IMR-90 (cell line): Measurements from ENCODE around the gene SLC12A7. TPM values are rescaled to one million over a fixed set of nuclear protein-coding genes. Genes with fewer than 3 reads are reported as not detected.

Experiments
- ATAC-seq: fragments of 200-7000 bp; cut with Tn5 transposase; 2 replicates; pipeline ENCODE4 v1.9.1; 2020; ENCODE audit warnings: low read depth, mild to moderate bottlenecking, moderate library complexity
- BruUV-seq: library from RNA; stranded (reverse); fragments of 400-500 nt; replicated peaks from 2 replicates; lab custom pipeline; 2021; lab: Mats Ljungman, UMichigan
- CTCF ChIA-PET: fragments of 300-600 bp; formaldehyde crosslinking; extraction: SDS; loops from one replicate; lab custom pipeline; 2021; ENCODE audit warnings: antibody characterized with exemption; lab: Yijun Ruan, JAX
- POLR2A ChIA-PET: fragments of 300-600 bp; sonication (Branson Sonifier 250); formaldehyde crosslinking; loops from one replicate; lab custom pipeline; 2022; ENCODE audit warnings: antibody characterized with exemption; ENCODE audit not compliant: unreplicated experiment; lab: Charles Lee
- DNase-seq: peaks from one replicate; pipeline ENCODE4 v3.0.0; 2013
- H2AFZ ChIP-seq: replicated peaks from 2 replicates; pipeline ENCODE3; 2013; ENCODE audit warnings: low read length, mild to moderate bottlenecking; ENCODE audit not compliant: poor library complexity
- H2AK5ac ChIP-seq: 2 replicates; pipeline ENCODE4 v1.6.1; 2013; ENCODE audit warnings: low read depth, low read length, inconsistent platforms
- H2AK9ac ChIP-seq: replicated peaks from 2 replicates; pipeline ENCODE3; 2013; ENCODE audit warnings: mild to moderate bottlenecking, low read depth, low read length, moderate library complexity; ENCODE audit not compliant: poor library complexity
- H2BK120ac ChIP-seq: 2 replicates; pipeline ENCODE4 v1.6.1; 2013; ENCODE audit warnings: low read depth, low read length, inconsistent platforms
- H2BK15ac ChIP-seq: 3 replicates; pipeline ENCODE4 v1.6.1; 2013; ENCODE audit warnings: low read depth, low read length, inconsistent platforms
- H2BK20ac ChIP-seq: 2 replicates; pipeline ENCODE4 v1.6.1; 2013; ENCODE audit warnings: low read depth, mild to moderate bottlenecking, inconsistent platforms, low read length, moderate library complexity
- H2BK5ac ChIP-seq: 2 replicates; pipeline ENCODE4 v1.6.1; 2013; ENCODE audit warnings: mild to moderate bottlenecking, low read depth, low read length, inconsistent platforms; ENCODE audit not compliant: poor library complexity, severe bottlenecking
- H3K14ac ChIP-seq: replicated peaks from 2 replicates; pipeline ENCODE4 v1.6.1; 2013; ENCODE audit warnings: low read depth, low read length, inconsistent platforms
- H3K18ac ChIP-seq: 2 replicates; pipeline ENCODE4 v1.6.1; 2013; ENCODE audit warnings: low read depth, low read length, control low read depth
- H3K23ac ChIP-seq: 2 replicates; pipeline ENCODE4 v1.6.1; 2013; ENCODE audit warnings: low read depth, low read length, inconsistent platforms
- H3K27ac ChIP-seq: 2 replicates; pipeline ENCODE4 v1.5.1; 2013; ENCODE audit warnings: mild to moderate bottlenecking, control low read depth, low read length; ENCODE audit not compliant: insufficient read depth
- H3K27me3 ChIP-seq: 2 replicates; pipeline ENCODE4 v1.6.1; 2013; ENCODE audit warnings: low read length; ENCODE audit not compliant: control insufficient read depth, insufficient read depth
- H3K36me3 ChIP-seq: 2 replicates; pipeline ENCODE4 v1.6.1; 2013; ENCODE audit warnings: low read length, mixed read lengths; ENCODE audit not compliant: control insufficient read depth, insufficient read depth
- H3K4ac ChIP-seq: 2 replicates; pipeline ENCODE4 v1.6.1; 2013; ENCODE audit warnings: low read depth, low read length, inconsistent platforms
- H3K4me1 ChIP-seq: 2 replicates; pipeline ENCODE4 v1.6.1; 2013; ENCODE audit warnings: low read length, mixed read lengths; ENCODE audit not compliant: control insufficient read depth, insufficient read depth
- H3K4me2 ChIP-seq: 2 replicates; pipeline ENCODE4 v1.6.1; 2013; ENCODE audit warnings: low read depth, mild to moderate bottlenecking, control low read depth, low read length, moderate library complexity
- H3K4me3 ChIP-seq: 2 replicates; pipeline ENCODE4 v1.5.1; 2013; ENCODE audit warnings: low read depth, mild to moderate bottlenecking, control low read depth, low read length, moderate library complexity; ENCODE audit not compliant: insufficient read depth
- H3K56ac ChIP-seq: 2 replicates; pipeline ENCODE4 v1.6.1; 2013; ENCODE audit warnings: low read length, inconsistent platforms; ENCODE audit not compliant: insufficient read depth; ENCODE audit errors: extremely low read depth
- H3K79me1 ChIP-seq, 2 experiments: 2 replicates each; pipeline ENCODE4 v1.6.1; 2013; ENCODE audit warnings: low read length in 2 of 2, inconsistent platforms in 1 of 2, low read depth in 1 of 2
- H3K9ac ChIP-seq: 2 replicates; pipeline ENCODE4 v1.6.1; 2013; ENCODE audit warnings: low read depth, low read length, control low read depth
- H3K9me1 ChIP-seq: 2 replicates; pipeline ENCODE4 v1.6.1; 2013; ENCODE audit warnings: low read length, inconsistent platforms; ENCODE audit not compliant: insufficient read depth
- H3K9me3 ChIP-seq: 2 replicates; pipeline ENCODE4 v1.6.1; 2013; ENCODE audit warnings: low read length; ENCODE audit not compliant: control insufficient read depth, insufficient read depth
- H4K20me1 ChIP-seq: 2 replicates; pipeline ENCODE4 v1.6.1; 2013; ENCODE audit warnings: low read length, inconsistent platforms; ENCODE audit not compliant: insufficient read depth
- H4K5ac ChIP-seq: 2 replicates; pipeline ENCODE4 v1.6.1; 2013; ENCODE audit warnings: mild to moderate bottlenecking, low read depth, low read length, control low read depth
- H4K8ac ChIP-seq, 2 experiments: 2 replicates each; pipeline ENCODE4 v1.6.1; 2013; ENCODE audit warnings: low read depth in 2 of 2, low read length in 2 of 2, control low read depth in 1 of 2, inconsistent platforms in 1 of 2
- H4K91ac ChIP-seq: 2 replicates; pipeline ENCODE4 v1.6.1; 2013; ENCODE audit warnings: low read depth, low read length, inconsistent platforms; ENCODE audit not compliant: insufficient read depth
- BHLHE40 ChIP-seq: fragments of 150-350 bp; IDR thresholded peaks from 2 replicates; pipeline ENCODE4 v1.6.1; 2016; ENCODE audit warnings: mild to moderate bottlenecking, low read depth, low read length
- CEBPB ChIP-seq: IDR thresholded peaks from 2 replicates; pipeline ENCODE4 v1.6.1; 2012; ENCODE audit warnings: low read depth, low read length, improper control_type of control experiment
- CHD1 ChIP-seq: IDR thresholded peaks from 2 replicates; pipeline ENCODE4 v1.6.1; 2012; ENCODE audit warnings: low read depth, low read length, improper control_type of control experiment
- ELK1 ChIP-seq: fragments of 150-350 bp; IDR thresholded peaks from 2 replicates; pipeline ENCODE4 v1.6.1; 2016; ENCODE audit warnings: low read depth, mild to moderate bottlenecking, low read length, moderate library complexity, borderline replicate concordance
- FOS ChIP-seq: fragments of 150-350 bp; IDR thresholded peaks from 2 replicates; pipeline ENCODE4 v1.6.1; 2016; ENCODE audit warnings: low read depth, low read length
- MAFK ChIP-seq: IDR thresholded peaks from 2 replicates; pipeline ENCODE4 v1.6.1; 2012; ENCODE audit warnings: low read depth, low read length, improper control_type of control experiment
- MAZ ChIP-seq: IDR thresholded peaks from 2 replicates; pipeline ENCODE4 v1.6.1; 2012; ENCODE audit warnings: low read depth, mild to moderate bottlenecking, low read length, improper control_type of control experiment, moderate library complexity, borderline replicate concordance
- NFE2L2 ChIP-seq: fragments of 150-350 bp; IDR thresholded peaks from 2 replicates; pipeline ENCODE4 v1.6.1; 2016; ENCODE audit warnings: low read depth, mild to moderate bottlenecking, low read length
- POLR2A ChIP-seq: IDR thresholded peaks from 2 replicates; pipeline ENCODE4 v1.6.1; 2012; ENCODE audit warnings: mild to moderate bottlenecking, low read depth, low read length
- RAD21 ChIP-seq: IDR thresholded peaks from 2 replicates; pipeline ENCODE4 v1.6.1; 2012; ENCODE audit warnings: low read length, improper control_type of control experiment
- RCOR1 ChIP-seq: IDR thresholded peaks from 2 replicates; pipeline ENCODE4 v1.6.1; 2012; ENCODE audit warnings: mild to moderate bottlenecking, low read length, improper control_type of control experiment; ENCODE audit not compliant: insufficient replicate concordance
- RFX5 ChIP-seq: IDR thresholded peaks from 2 replicates; pipeline ENCODE4 v1.8.0; 2012; ENCODE audit warnings: low read depth, mild to moderate bottlenecking, low read length, moderate library complexity
- SMC3 ChIP-seq: fragments of 150-350 bp; IDR thresholded peaks from 2 replicates; pipeline ENCODE4 v1.6.1; 2016; ENCODE audit warnings: low read depth, mild to moderate bottlenecking, antibody characterized with exemption, low read length, moderate library complexity
- USF2 ChIP-seq: fragments of 150-350 bp; IDR thresholded peaks from 2 replicates; pipeline ENCODE4 v1.6.1; 2017; ENCODE audit warnings: mild to moderate bottlenecking, antibody characterized with exemption, low read length, low read depth
- WGBS, 2 experiments: methylation state at CpG; one replicate each; pipeline versions ENCODE4 v1.1.5 to v1.1.7; 2013; ENCODE audit warnings: missing lambda C conversion rate in 2 of 2; ENCODE audit not compliant: insufficient read length in 1 of 2; ENCODE audit errors: extremely low coverage in 2 of 2; 5-methylcytosine and 5-hydroxymethylcytosine counted together
- dilution Hi-C: fragments of 300-500 bp; cut with HindIII; formaldehyde crosslinking; loops from one replicate; pipeline ENCODE4 v1.14.3; 2018; ENCODE audit warnings: low sequenced_read_pairs; ENCODE audit not compliant: unreplicated experiment
- in situ Hi-C: fragments of 300-500 bp; cut with MboI; formaldehyde crosslinking; loops from 3 replicates; pipeline ENCODE4 v1.14.3; 2019; ENCODE audit warnings: low sequenced_read_pairs, inconsistent platforms, mixed read lengths
- intact Hi-C: fragments of 100-400 bp; cut with micrococcal nuclease; formaldehyde crosslinking; loops from 2 replicates; pipeline ENCODE4 v1.10.0; 2022
- polyA plus RNA-seq, 3 experiments: library from polyadenylated mRNA; depleted of rRNA; stranded (reverse); fragments of >200 nt; gene quantifications; 2 replicates each; pipeline ENCODE4 v1.2.3, GENCODE V29; 2012; ENCODE audit warnings: low replicate concordance in 1 of 3
- total RNA-seq: library from RNA; depleted of rRNA; stranded (reverse); fragments of >200 nt; gene quantifications from 2 replicates; pipeline ENCODE4 v1.2.3, GENCODE V29; 2012
- TF ChIP-seq, protein P1 (sequence below): conservative IDR thresholded peaks from 2 replicates; pipeline ENCODE4 v1.5.1; 2012; ENCODE audit warnings: mild to moderate bottlenecking, low read depth, low read length, improper control_type of control experiment

The SLC12A7 gene
- total and polyA plus RNA-seq, 2 of the 4 experiments (the other 2 are of a cell fraction): 3.0 to 6.1 TPM

GRCh38 chr5:1033606-1034420 is 78.0 kb downstream of the SLC12A7 start:
- Histone ChIP-seq H2BK120ac (no peak overlapping the region), H3K9ac (no peak overlapping the region), H3K14ac (no peak overlapping the region), H4K8ac (no peak overlapping the region), H3K4me1 (no peaks in the 10 kb centered on the region), H3K27me3 (peaks cover 18% of the 10 kb centered on the region), H3K9me1 (no peaks in the 10 kb centered on the region), H2AK5ac (no peak overlapping the region), H3K4me2 (no peak overlapping the region), H2BK15ac (no peak overlapping the region), H2BK5ac (no peak overlapping the region), H3K23ac (no peak overlapping the region), H3K36me3 (no peaks in the 10 kb centered on the region), H2BK20ac (no peak overlapping the region), H3K56ac (no peak overlapping the region), H4K20me1 (no peaks in the 10 kb centered on the region), H4K91ac (no peak overlapping the region), H3K79me1 (no peaks in the 10 kb centered on the region), H4K5ac (no peak overlapping the region), H2AK9ac (no peak overlapping the region), H3K4me3 (no peak overlapping the region), H2AFZ (no peak overlapping the region), H3K18ac (no peak overlapping the region), H3K4ac (no peak overlapping the region), H3K9me3 (no peaks in the 10 kb centered on the region), H3K27ac (no peak overlapping the region)
- TF ChIP-seq SMC3 (no peak), CHD1 (no peak), MAZ (no peak), CEBPB (no peak), USF2 (no peak), ELK1 (no peak), RAD21 (no peak), MAFK (no peak), RCOR1 (no peak), NFE2L2 (no peak), FOS (no peak), POLR2A (no peak), RFX5 (no peak), BHLHE40 (no peak)
- TF ChIP-seq, protein P1, sequence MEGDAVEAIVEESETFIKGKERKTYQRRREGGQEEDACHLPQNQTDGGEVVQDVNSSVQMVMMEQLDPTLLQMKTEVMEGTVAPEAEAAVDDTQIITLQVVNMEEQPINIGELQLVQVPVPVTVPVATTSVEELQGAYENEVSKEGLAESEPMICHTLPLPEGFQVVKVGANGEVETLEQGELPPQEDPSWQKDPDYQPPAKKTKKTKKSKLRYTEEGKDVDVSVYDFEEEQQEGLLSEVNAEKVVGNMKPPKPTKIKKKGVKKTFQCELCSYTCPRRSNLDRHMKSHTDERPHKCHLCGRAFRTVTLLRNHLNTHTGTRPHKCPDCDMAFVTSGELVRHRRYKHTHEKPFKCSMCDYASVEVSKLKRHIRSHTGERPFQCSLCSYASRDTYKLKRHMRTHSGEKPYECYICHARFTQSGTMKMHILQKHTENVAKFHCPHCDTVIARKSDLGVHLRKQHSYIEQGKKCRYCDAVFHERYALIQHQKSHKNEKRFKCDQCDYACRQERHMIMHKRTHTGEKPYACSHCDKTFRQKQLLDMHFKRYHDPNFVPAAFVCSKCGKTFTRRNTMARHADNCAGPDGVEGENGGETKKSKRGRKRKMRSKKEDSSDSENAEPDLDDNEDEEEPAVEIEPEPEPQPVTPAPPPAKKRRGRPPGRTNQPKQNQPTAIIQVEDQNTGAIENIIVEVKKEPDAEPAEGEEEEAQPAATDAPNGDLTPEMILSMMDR: no peak
- 84% methylated on average over 4 of the region's 29 CpGs; no CpG with 5 or more reads in 1 of the 2 experiments for WGBS, 2 experiments
- in situ Hi-C loops: no loop called here
- dilution Hi-C loops: no loop called here
- intact Hi-C loops: no loop called here
- no peak for DNase-seq
- ChIA-PET POLR2A (no interaction called here), CTCF (no interaction called here)
- ATAC-seq: no peak
- no TSS peak for BruUV-seq
